ENCODE measurements around the gene ANGPTL3.
"Not testable (repeated sequence)": the region's sequence is repeated elsewhere in the genome, so short reads cannot be mapped to it uniquely, and the experiment has no call there.

The ANGPTL3 gene

DNA sequence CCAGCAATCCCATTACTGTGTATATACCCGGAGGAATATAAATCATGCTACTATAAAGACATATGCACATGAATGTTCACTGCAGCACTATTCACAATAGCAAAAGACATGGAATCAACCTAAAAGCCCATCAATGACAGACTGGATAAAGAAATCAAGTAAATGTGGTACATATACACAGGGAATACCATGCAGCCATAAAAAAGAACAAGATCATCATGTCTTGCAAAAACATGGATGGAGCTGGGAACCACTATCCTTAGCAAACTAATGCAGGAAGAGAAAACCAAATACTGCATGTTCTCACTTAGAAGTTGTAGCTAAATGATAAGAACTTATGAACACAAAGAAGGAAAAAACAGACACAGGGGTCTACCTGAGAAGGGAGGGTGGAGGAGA lies 6.4 kb upstream of the ANGPTL3 start:
- Histone ChIP-seq H3K36me3 (ENCODE audit: control insufficient read depth in 2 of 2, insufficient read depth in 2 of 2, low read length in 2 of 2) (no peaks in the 10 kb centered on the region), H3K27me3 (ENCODE audit: control insufficient read depth in 1 of 2, insufficient read depth in 2 of 2, low read length in 2 of 2) (no peaks in the 10 kb centered on the region), H3K4me3 (ENCODE audit: low read length in 2 of 2) (no peak overlapping the region), H3K4me1 (ENCODE audit: control insufficient read depth, insufficient read depth, low read length) (no peaks in the 10 kb centered on the region), H3K9me3 (ENCODE audit: control insufficient read depth in 2 of 2, low read length in 2 of 2) (no peaks in the 10 kb centered on the region), H3K27ac (ENCODE audit: low read length) (no peak overlapping the region), H3K9ac (ENCODE audit: low read length in 2 of 2) (no peak overlapping the region)

DNA sequence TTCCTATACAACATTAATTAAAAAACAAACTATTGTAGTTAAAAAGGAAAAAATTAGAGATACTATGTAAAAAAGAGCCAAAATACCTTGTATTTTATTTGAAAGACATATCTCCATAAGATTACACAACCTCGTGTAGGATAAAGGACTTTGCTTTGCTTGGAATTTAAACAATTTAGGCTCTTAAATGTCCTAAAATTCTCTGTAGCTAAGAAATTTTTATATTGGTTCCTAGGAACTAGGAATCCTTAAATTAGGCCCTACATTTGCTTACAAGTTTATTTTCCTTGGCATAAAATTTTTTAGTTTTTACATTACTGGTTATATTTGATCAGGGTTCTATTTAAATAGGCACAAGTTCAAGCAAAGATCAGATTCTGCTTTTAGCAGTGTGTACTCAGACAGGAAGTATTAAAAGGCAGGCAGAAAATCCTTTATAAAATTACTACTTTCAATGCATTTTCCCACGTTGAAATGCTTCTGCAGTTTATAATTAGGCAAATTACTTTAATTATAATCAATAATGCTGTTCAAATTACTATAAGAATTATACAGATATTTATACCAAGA lies 3.4 kb upstream of the ANGPTL3 start:
- H3K9me3 ChIP-seq (ENCODE audit: control insufficient read depth in 2 of 2, low read length in 2 of 2) = no peaks in the 10 kb centered on the region
- H3K4me3 ChIP-seq (ENCODE audit: low read length in 2 of 2) = no peak overlapping the region
- H3K36me3 ChIP-seq (ENCODE audit: control insufficient read depth in 2 of 2, insufficient read depth in 2 of 2, low read length in 2 of 2) = no peaks in the 10 kb centered on the region
- H3K27ac ChIP-seq (ENCODE audit: low read length) = no peak overlapping the region
- no peaks in the 10 kb centered on the region for H3K4me1 ChIP-seq (ENCODE audit: control insufficient read depth, insufficient read depth, low read length)
- no peaks in the 10 kb centered on the region for H3K27me3 ChIP-seq (ENCODE audit: control insufficient read depth in 1 of 2, insufficient read depth in 2 of 2, low read length in 2 of 2)
- no peak overlapping the region for H3K9ac ChIP-seq (ENCODE audit: low read length in 2 of 2)

DNA sequence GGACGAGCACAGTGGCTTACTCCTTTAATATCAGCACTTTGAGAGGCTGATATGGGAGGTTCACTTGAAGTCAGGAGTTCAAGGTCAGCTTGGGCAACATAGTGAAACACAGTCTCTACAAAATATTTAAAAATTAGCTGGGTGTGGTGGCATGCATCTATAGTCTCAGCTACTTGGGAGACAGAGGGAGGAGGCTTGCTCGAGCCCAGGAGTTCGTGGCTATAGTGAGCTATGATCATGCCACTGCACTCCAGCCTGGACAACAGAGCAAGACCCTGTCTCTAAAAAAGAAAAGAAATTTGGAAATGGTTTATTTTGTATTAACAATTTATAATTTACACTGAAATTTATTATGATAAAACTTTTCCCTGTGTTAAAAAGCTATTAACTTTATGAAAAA lies 1.7 kb upstream of the ANGPTL3 start:
- Histone ChIP-seq H3K27ac (ENCODE audit: low read length) (no peak overlapping the region), H3K4me3 (ENCODE audit: low read length in 2 of 2) (no peak overlapping the region)

DNA sequence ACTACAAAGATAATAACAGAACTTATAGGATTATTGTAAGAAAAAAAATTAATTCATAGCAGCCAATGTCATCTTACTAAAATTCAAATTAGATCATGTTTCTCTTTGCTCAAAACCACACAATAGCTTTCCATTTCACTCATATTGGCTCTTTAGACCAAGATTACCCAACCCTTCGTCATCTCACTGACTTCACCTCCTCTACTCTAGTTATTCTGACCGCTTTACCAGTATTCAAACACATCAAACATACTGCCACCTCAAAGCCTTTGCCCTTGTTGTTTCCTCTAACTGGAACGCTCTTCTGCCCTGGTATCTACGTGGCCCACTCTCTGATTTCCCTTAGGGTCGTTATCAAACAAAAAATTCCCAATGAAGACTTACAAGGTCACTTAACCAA lies 1.7 kb downstream of the ANGPTL3 start:
- H3K9ac ChIP-seq (ENCODE audit: low read length in 2 of 2) = no peak overlapping the region
- no peaks in the 10 kb centered on the region for H3K27me3 ChIP-seq (ENCODE audit: control insufficient read depth in 1 of 2, insufficient read depth in 2 of 2, low read length in 2 of 2)
- no peaks in the 10 kb centered on the region for H3K4me1 ChIP-seq (ENCODE audit: control insufficient read depth, insufficient read depth, low read length)
- H3K4me3 ChIP-seq (ENCODE audit: low read length in 2 of 2) = no peak overlapping the region
- H3K27ac ChIP-seq (ENCODE audit: low read length) = no peak overlapping the region
- H3K9me3 ChIP-seq (ENCODE audit: control insufficient read depth in 2 of 2, low read length in 2 of 2) = no peaks in the 10 kb centered on the region
- H3K36me3 ChIP-seq (ENCODE audit: control insufficient read depth in 2 of 2, insufficient read depth in 2 of 2, low read length in 2 of 2) = no peaks in the 10 kb centered on the region

More for the DNA sequence above, 1.7 kb upstream of the ANGPTL3 start:
- Histone ChIP-seq H3K36me3 (ENCODE audit: control insufficient read depth in 2 of 2, insufficient read depth in 2 of 2, low read length in 2 of 2) (no peaks in the 10 kb centered on the region), H3K9ac (ENCODE audit: low read length in 2 of 2) (no peak overlapping the region), H3K27me3 (ENCODE audit: control insufficient read depth in 1 of 2, insufficient read depth in 2 of 2, low read length in 2 of 2) (no peaks in the 10 kb centered on the region), H3K9me3 (ENCODE audit: control insufficient read depth in 2 of 2, low read length in 2 of 2) (no peaks in the 10 kb centered on the region), H3K4me1 (ENCODE audit: control insufficient read depth, insufficient read depth, low read length) (no peaks in the 10 kb centered on the region)

DNA sequence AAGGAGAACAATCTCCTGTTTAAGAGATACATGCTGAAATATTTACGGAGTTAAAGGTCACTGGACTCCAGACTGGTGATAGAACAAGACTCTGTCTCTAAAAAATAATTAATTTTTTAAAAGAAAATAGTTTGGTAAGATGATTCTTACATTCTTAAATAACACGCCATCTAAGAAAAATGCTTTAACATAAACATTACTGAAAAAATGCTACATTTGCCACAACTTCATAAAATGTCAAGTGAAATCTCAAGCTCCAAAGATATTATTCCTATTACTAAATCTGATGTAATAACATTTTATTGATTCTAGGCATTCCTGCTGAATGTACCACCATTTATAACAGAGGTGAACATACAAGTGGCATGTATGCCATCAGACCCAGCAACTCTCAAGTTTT lies 4.1 kb downstream of the ANGPTL3 start:
- H3K4me1 ChIP-seq (ENCODE audit: control insufficient read depth, insufficient read depth, low read length) = no peaks in the 10 kb centered on the region
- H3K9ac ChIP-seq (ENCODE audit: low read length in 2 of 2) = no peak overlapping the region
- no peak overlapping the region for H3K4me3 ChIP-seq (ENCODE audit: low read length in 2 of 2)

DNA sequence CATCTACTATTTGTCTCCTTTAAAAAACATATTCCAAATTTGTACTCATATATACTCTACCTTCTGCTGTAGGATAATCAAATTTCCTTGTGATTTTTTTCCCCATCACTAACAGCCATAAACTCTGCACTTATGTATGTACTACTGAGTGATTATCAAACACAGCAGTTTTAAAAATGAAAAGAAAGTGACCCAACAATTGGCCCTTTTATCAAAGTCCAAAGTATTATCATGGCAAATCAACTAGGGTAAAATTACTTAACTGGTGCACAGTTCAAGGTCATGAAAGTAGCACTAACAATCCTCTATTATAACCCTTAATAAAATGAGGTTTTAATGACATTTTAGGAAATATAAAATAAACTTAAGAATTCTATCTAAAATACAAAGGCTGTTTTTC lies 11.6 kb downstream of the ANGPTL3 start:
- H3K4me3 ChIP-seq (ENCODE audit: low read length in 2 of 2) = no peak overlapping the region
- no peaks in the 10 kb centered on the region for H3K36me3 ChIP-seq (ENCODE audit: control insufficient read depth in 2 of 2, insufficient read depth in 2 of 2, low read length in 2 of 2)
- H3K27ac ChIP-seq (ENCODE audit: low read length) = no peak overlapping the region
- no peak overlapping the region for H3K9ac ChIP-seq (ENCODE audit: low read length in 2 of 2)
- no peaks in the 10 kb centered on the region for H3K9me3 ChIP-seq (ENCODE audit: control insufficient read depth in 2 of 2, low read length in 2 of 2)
- H3K27me3 ChIP-seq (ENCODE audit: control insufficient read depth in 1 of 2, insufficient read depth in 2 of 2, low read length in 2 of 2) = no peaks in the 10 kb centered on the region
- H3K4me1 ChIP-seq (ENCODE audit: control insufficient read depth, insufficient read depth, low read length) = no peaks in the 10 kb centered on the region

More for the DNA sequence above, 4.1 kb downstream of the ANGPTL3 start:
- Histone ChIP-seq H3K27ac (ENCODE audit: low read length) (no peak overlapping the region), H3K36me3 (ENCODE audit: control insufficient read depth in 2 of 2, insufficient read depth in 2 of 2, low read length in 2 of 2) (no peaks in the 10 kb centered on the region), H3K9me3 (ENCODE audit: control insufficient read depth in 2 of 2, low read length in 2 of 2) (no peaks in the 10 kb centered on the region), H3K27me3 (ENCODE audit: control insufficient read depth in 1 of 2, insufficient read depth in 2 of 2, low read length in 2 of 2) (no peaks in the 10 kb centered on the region)

DNA sequence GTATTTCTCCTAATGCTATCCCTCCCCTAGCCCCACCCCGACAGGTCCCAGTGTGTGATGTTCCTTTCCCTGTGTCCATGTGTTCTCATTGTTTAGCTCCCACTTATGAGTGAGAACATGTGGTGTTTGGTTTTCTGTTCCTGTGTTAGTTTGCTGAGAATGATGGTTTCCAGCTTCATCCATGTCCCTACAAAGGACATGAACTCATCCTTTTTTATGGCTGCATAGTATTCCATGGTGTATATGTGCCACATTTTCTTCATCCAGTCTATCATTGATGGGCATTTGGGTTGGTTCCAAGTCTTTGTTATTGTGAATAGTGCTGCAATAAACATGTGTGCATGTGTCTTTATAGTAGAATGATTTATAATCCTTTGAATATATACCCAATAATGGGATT lies 13.3 kb downstream of the ANGPTL3 start:
- not testable (repeated sequence) for H3K36me3 ChIP-seq (ENCODE audit: control insufficient read depth in 2 of 2, insufficient read depth in 2 of 2, low read length in 2 of 2); H3K4me1 ChIP-seq (ENCODE audit: control insufficient read depth, insufficient read depth, low read length); H3K27ac ChIP-seq (ENCODE audit: low read length); H3K4me3 ChIP-seq (ENCODE audit: low read length in 2 of 2); H3K9me3 ChIP-seq (ENCODE audit: control insufficient read depth in 2 of 2, low read length in 2 of 2); H3K27me3 ChIP-seq (ENCODE audit: control insufficient read depth in 1 of 2, insufficient read depth in 2 of 2, low read length in 2 of 2); H3K9ac ChIP-seq (ENCODE audit: low read length in 2 of 2)

DNA sequence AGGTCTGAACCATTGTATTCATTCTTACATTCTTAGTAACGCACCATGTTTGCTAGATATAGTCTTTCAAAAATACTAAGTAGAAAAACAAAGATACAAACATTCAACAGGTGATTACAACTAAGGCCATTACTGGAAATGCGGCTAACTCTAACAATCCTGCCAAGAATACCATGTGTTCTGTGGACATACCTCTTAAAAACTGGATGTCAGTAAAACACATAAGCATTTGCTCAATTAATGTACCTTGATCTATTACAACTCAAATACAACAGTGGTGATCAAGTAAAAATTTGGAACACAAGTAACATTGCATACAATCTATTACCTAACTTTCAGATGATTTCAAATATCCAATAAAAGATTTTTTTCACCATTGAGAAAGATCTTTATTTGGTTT lies 15.4 kb downstream of the ANGPTL3 start:
- no peak overlapping the region for H3K27ac ChIP-seq (ENCODE audit: low read length)
- no peaks in the 10 kb centered on the region for H3K4me1 ChIP-seq (ENCODE audit: control insufficient read depth, insufficient read depth, low read length)
- no peaks in the 10 kb centered on the region for H3K9me3 ChIP-seq (ENCODE audit: control insufficient read depth in 2 of 2, low read length in 2 of 2)
- no peaks in the 10 kb centered on the region for H3K36me3 ChIP-seq (ENCODE audit: control insufficient read depth in 2 of 2, insufficient read depth in 2 of 2, low read length in 2 of 2)
- no peak overlapping the region for H3K9ac ChIP-seq (ENCODE audit: low read length in 2 of 2)
- no peaks in the 10 kb centered on the region for H3K27me3 ChIP-seq (ENCODE audit: control insufficient read depth in 1 of 2, insufficient read depth in 2 of 2, low read length in 2 of 2)
- H3K4me3 ChIP-seq (ENCODE audit: low read length in 2 of 2) = no peak overlapping the region

DNA sequence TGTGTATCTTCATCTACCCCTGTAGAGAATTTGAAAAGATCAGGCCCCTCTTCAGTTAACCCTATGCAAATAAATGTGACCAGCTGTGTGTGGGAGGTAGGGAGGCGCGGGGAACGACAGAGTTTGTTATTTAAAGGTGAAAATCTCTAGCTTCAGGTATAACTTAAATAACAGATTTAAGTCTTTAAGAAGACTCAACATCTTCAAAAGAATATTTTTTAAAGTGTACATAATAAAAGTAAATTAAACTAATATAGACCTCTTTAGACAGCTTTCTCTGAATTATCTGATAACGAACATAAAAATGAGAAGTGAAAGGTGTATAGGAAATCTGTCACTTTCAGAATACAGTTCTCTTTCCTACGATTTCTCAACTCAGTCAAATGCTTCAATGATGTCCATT lies 16.0 kb downstream of the ANGPTL3 start:
- Histone ChIP-seq H3K4me3 (ENCODE audit: low read length in 2 of 2) (no peak overlapping the region), H3K4me1 (ENCODE audit: control insufficient read depth, insufficient read depth, low read length) (no peaks in the 10 kb centered on the region), H3K9ac (ENCODE audit: low read length in 2 of 2) (no peak overlapping the region), H3K36me3 (ENCODE audit: control insufficient read depth in 2 of 2, insufficient read depth in 2 of 2, low read length in 2 of 2) (peaks cover 0 to 4% of the 10 kb centered on the region in 2 donors), H3K27me3 (ENCODE audit: control insufficient read depth in 1 of 2, insufficient read depth in 2 of 2, low read length in 2 of 2) (no peaks in the 10 kb centered on the region), H3K27ac (ENCODE audit: low read length) (no peak overlapping the region), H3K9me3 (ENCODE audit: control insufficient read depth in 2 of 2, low read length in 2 of 2) (no peaks in the 10 kb centered on the region)

DNA sequence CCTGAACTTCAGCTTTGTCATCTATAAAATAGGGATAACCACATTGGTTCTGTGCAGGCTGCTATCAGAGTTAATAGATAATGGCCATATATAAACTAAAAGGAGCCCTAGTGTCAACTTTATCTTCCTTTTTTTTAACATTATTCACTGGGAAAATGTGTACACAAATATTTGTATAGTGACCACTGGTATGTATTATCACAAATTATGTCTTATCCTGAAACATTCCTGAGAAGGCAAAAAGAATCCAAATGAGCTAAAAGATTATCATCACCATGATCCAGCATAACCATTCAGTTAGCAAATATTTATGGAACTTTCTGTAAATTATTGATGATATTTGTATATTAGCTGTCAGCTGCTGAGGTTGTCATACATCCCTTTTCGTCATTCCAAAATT lies 16.6 kb downstream of the ANGPTL3 start:
- H3K9me3 ChIP-seq (ENCODE audit: control insufficient read depth in 2 of 2, low read length in 2 of 2) = no peaks in the 10 kb centered on the region
- H3K27me3 ChIP-seq (ENCODE audit: control insufficient read depth in 1 of 2, insufficient read depth in 2 of 2, low read length in 2 of 2) = no peaks in the 10 kb centered on the region
- no peaks in the 10 kb centered on the region for H3K4me1 ChIP-seq (ENCODE audit: control insufficient read depth, insufficient read depth, low read length)
- no peak overlapping the region for H3K4me3 ChIP-seq (ENCODE audit: low read length in 2 of 2)
- no peak overlapping the region for H3K27ac ChIP-seq (ENCODE audit: low read length)
- H3K9ac ChIP-seq (ENCODE audit: low read length in 2 of 2) = no peak overlapping the region
- H3K36me3 ChIP-seq (ENCODE audit: control insufficient read depth in 2 of 2, insufficient read depth in 2 of 2, low read length in 2 of 2) = peaks cover 0 to 4% of the 10 kb centered on the region in 2 donors

DNA sequence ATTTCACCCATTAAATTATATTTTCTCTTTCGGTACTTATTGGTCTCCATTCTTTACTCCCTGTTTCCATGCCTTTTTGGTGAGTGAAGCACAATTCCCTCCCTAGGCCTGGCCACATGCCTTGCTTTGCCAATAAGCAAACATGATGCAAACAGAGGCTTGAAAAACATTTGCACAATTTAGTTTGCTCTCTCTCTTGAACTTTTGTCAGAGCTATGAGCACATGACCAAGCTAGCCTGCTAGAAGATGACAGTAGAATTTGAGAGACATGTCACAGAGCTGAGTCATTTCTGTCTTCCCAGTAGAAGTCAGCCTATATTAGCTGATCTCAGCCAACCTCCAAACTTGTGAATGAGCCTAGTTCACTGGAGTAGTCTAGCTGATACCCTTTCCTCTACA lies 24.6 kb downstream of the ANGPTL3 start:
- H3K9ac ChIP-seq (ENCODE audit: low read length in 2 of 2) = no peak overlapping the region
- H3K27ac ChIP-seq (ENCODE audit: low read length) = no peak overlapping the region
- no peaks in the 10 kb centered on the region for H3K9me3 ChIP-seq (ENCODE audit: control insufficient read depth in 2 of 2, low read length in 2 of 2)
- peaks cover 0 to 4% of the 10 kb centered on the region in 2 donors for H3K36me3 ChIP-seq (ENCODE audit: control insufficient read depth in 2 of 2, insufficient read depth in 2 of 2, low read length in 2 of 2)
- no peaks in the 10 kb centered on the region for H3K4me1 ChIP-seq (ENCODE audit: control insufficient read depth, insufficient read depth, low read length)
- no peak overlapping the region for H3K4me3 ChIP-seq (ENCODE audit: low read length in 2 of 2)
- H3K27me3 ChIP-seq (ENCODE audit: control insufficient read depth in 1 of 2, insufficient read depth in 2 of 2, low read length in 2 of 2) = no peaks in the 10 kb centered on the region

Measured in stomach smooth muscle (tissue), 2 donors.